WTC11 (cell line): ENCODE measurements around the gene UBE2S.

Experiments used
- CREB1 ChIP-seq: sonication (generic); formaldehyde crosslinking; IDR thresholded peaks from 2 replicates; pipeline ENCODE4 v1.8.0; 2023; ENCODE audit warnings: mild to moderate bottlenecking, missing genetic modification reagents
- TF ChIP-seq, protein P1 (sequence below): fragments of 200-600 bp; IDR thresholded peaks from 2 replicates; pipeline ENCODE4 v1.8.0; 2022; ENCODE audit warnings: antibody characterized with exemption
- TF ChIP-seq, protein P2 (sequence below): fragments of 250-450 bp; sonication (Bioruptor Pico); IDR thresholded peaks from 2 replicates; pipeline ENCODE4 v2.1.2; 2022; ENCODE audit warnings: mild to moderate bottlenecking, moderate library complexity

DNA sequence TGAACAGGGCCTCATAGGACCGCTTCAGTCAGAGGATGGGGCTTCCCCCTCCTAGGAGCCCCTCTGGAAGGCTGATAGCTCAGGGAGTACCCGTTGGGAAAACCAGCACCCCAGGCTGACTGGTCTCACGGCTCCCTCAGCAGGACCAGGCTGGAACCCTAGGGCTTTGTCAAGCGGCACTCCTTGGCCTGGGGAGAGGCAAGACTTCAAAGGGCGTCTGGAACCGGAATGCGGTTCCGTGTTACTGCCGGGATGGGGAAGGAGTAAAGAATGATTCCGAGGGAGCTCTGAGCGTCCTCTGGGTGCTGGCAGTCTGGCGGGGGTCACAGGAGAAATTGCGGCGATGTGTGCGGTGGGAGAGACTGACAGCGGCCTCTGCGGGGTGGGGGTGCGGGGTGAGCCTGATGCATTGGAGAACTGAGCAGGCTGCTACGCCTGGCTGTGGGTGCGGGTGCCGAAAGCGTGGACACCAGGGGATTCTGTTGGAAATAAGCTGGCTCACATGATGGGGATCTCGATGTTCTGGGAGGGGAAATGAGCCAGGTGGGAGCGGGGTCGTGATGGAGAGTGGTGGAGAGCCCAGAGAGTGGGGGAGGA, 54.9 kb downstream of the UBE2S start:
- TF ChIP-seq, protein P1, sequence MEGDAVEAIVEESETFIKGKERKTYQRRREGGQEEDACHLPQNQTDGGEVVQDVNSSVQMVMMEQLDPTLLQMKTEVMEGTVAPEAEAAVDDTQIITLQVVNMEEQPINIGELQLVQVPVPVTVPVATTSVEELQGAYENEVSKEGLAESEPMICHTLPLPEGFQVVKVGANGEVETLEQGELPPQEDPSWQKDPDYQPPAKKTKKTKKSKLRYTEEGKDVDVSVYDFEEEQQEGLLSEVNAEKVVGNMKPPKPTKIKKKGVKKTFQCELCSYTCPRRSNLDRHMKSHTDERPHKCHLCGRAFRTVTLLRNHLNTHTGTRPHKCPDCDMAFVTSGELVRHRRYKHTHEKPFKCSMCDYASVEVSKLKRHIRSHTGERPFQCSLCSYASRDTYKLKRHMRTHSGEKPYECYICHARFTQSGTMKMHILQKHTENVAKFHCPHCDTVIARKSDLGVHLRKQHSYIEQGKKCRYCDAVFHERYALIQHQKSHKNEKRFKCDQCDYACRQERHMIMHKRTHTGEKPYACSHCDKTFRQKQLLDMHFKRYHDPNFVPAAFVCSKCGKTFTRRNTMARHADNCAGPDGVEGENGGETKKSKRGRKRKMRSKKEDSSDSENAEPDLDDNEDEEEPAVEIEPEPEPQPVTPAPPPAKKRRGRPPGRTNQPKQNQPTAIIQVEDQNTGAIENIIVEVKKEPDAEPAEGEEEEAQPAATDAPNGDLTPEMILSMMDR: no peak
- no peak for TF ChIP-seq CREB1 (CRISPR knock-in tag)
- TF ChIP-seq, protein P2, sequence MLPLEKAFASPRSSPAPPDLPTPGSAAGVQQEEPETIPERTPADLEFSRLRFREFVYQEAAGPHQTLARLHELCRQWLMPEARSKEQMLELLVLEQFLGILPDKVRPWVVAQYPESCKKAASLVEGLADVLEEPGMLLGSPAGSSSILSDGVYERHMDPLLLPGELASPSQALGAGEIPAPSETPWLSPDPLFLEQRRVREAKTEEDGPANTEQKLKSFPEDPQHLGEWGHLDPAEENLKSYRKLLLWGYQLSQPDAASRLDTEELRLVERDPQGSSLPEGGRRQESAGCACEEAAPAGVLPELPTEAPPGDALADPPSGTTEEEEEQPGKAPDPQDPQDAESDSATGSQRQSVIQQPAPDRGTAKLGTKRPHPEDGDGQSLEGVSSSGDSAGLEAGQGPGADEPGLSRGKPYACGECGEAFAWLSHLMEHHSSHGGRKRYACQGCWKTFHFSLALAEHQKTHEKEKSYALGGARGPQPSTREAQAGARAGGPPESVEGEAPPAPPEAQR (CRISPR knock-in tag): no peak
